IPS-20b (cell line): ENCODE measurements around the gene OR4C6.

Experiments used
- H3K27ac ChIP-seq: one replicate; pipeline ENCODE4 v1.5.1; 2013; ENCODE audit warnings: low read length
- H3K27me3 ChIP-seq: 2 replicates; pipeline ENCODE4 v1.6.1; 2013; ENCODE audit warnings: mild to moderate bottlenecking, low read length, inconsistent platforms; ENCODE audit not compliant: insufficient read depth
- H3K36me3 ChIP-seq: 2 replicates; pipeline ENCODE4 v1.6.1; 2013; ENCODE audit warnings: low read depth, mild to moderate bottlenecking, inconsistent platforms, low read length, moderate library complexity; ENCODE audit not compliant: insufficient read depth
- H3K4me1 ChIP-seq: 2 replicates; pipeline ENCODE4 v1.6.1; 2013; ENCODE audit warnings: mild to moderate bottlenecking, control low read depth, inconsistent platforms, low read length, moderate library complexity; ENCODE audit not compliant: insufficient read depth
- H3K4me3 ChIP-seq: 2 replicates; pipeline ENCODE4 v1.5.1; 2013; ENCODE audit warnings: mild to moderate bottlenecking, low read length, inconsistent platforms
- H3K9ac ChIP-seq: 2 replicates; pipeline ENCODE4 v1.6.1; 2013; ENCODE audit warnings: low read depth, mild to moderate bottlenecking, inconsistent platforms, low read length, moderate library complexity
- H3K9me3 ChIP-seq: 2 replicates; pipeline ENCODE4 v1.6.1; 2013; ENCODE audit warnings: mild to moderate bottlenecking, low read depth, low read length, inconsistent platforms; ENCODE audit not compliant: insufficient read depth

The OR4C6 gene

DNA sequence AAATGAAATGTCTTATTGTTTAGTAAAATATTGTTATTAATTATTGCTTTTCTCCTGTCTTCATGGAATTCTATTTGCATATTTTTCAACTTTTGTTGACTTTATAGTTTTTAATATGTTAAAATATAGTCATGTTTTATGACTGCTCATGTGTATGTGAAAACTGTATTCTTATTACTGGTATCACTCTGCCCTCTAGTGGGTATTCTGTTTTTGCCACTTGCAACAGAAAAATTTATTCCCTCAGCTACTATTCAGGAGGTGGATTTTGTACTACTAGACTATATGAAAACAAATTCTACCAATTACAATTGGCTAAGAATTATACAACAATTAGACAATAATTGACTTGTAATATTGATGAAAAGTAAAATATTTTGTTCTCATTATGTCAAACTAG lies 45.0 kb downstream of the OR4C6 start:
- Histone ChIP-seq H3K27me3 (no peaks in the 10 kb centered on the region), H3K36me3 (no peaks in the 10 kb centered on the region), H3K9me3 (peaks cover 68% of the 10 kb centered on the region), H3K4me1 (no peaks in the 10 kb centered on the region), H3K4me3 (no peak overlapping the region), H3K27ac (no peak overlapping the region), H3K9ac (no peak overlapping the region)

DNA sequence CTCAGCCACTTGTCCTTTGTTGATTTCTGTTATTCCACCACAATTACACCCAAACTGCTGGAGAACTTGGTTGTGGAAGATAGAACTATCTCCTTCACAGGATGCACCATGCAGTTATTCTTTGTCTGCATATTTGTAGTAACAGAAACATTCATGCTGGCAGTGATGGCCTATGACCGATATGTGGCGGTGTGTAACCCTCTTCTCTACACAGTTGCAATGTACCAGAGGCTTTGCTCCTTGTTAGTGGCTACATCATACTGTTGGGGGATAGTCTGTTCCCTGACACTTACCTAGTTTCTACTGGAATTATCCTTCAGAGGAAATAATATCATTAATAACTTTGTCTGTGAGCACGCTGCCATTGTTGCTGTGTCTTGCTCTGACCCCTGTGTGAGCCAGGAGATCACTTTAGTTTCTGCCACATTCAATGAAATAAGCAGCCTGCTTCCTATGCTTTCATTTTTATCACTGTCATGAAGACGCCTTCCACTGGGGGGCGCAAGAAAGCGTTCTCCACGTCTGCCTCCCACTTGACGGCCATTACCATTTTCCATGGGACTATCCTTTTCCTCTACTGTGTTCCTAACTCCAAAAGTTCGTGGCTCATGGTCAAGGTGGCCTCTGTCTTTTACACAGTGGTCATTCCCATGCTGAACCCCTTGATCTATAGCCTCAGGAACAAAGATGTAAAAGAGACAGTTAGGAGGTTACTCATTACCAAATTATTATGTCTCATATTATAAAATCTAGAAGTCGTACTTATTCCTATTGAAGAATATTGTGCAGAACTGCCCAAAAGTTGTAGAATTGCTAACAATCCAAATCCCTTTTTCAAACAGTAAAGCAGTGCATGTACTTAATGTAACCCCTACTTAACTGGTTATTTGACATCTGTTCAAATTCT lies 53.2 kb downstream of the OR4C6 start:
- Histone ChIP-seq H3K36me3 (no peaks in the 10 kb centered on the region), H3K4me3 (no peak overlapping the region), H3K4me1 (no peaks in the 10 kb centered on the region), H3K9ac (no peak overlapping the region), H3K27me3 (no peaks in the 10 kb centered on the region), H3K9me3 (peaks cover 84% of the 10 kb centered on the region), H3K27ac (no peak overlapping the region)
